Measurements from ENCODE around the gene MEG3. TPM values are rescaled to one million over a fixed set of nuclear protein-coding genes. Genes with fewer than 3 reads are reported as not detected.

Gene MEG3
- 487 TPM for total RNA-seq

DNA sequence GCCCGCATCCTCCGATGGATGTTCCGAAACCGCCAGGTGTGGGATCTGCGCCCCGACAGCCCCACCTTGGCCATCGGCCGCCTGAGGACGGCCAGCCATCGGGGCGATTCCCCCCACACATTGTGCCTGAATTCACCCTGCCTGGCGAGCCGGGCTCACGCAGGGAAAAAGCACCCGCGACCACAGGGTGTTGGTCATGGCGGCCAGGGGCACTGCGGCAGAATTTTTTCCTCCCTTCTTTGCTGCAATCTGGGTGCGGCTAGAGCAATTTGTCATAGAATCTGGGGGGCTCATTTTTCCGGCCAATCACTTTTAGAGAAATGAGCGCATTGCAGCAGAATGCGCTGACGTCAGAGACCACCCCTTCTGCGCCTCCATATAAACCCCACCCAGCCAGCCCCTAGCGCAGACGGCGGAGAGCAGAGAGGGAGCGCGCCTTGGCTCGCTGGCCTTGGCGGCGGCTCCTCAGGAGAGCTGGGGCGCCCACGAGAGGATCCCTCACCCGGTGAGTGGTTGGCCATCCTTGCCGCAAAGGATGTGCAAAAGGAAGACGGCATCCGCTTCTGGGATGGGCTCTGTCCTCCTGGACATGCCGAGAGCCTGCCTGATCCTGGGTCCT, at the start of gene MEG3:
TSS of gene MEG3 (plus strand) at position 406 of the 619 bp plus-strand sequence.

DNA sequence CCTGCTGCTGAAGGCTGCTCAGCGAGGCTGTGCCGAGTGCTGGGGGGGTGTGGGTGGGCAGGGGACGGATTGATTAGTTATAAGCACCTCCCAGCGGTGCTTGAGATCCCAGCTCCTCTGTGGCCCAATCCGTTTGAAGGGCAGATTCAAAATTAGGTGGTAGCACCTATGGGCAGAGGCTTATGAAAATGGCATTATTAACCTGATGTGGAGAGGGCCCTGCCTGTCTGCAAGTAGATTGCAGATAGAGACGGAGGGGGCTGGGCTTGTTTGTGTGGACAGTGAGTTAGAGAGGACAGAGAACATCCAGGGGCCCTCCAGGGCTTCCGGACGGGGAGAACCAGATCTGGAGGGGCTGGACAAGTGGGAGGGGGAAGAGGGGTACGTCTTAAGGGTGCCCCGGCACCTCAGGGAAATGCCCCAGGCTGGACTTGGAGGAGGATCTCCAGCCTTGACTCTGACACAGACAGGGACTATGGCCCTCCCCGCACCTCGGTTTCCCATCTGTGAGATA, 77.8 kb downstream of the MEG3 start, which contains the start of gene RTL1:
TSS of gene RTL1 (minus strand) at position 51 of the 514 bp plus-strand sequence. CDS start 18,934 bp downstream, outside the sequence.

Small RNAs within 50 kb of the gene (small RNA-seq; reads per million reads assigned to genes)
- gene AL117190.3 (not detected), gene MIR127 (not detected), gene MIR136 (not detected), gene MIR2392 (not detected), gene MIR337 (5.0 reads per million, percentile 92 among the genes with 10 or more reads in this experiment), gene MIR431 (not detected), gene MIR432 (not detected), gene MIR433 (not detected), gene MIR493 (9.4 reads per million, percentile 93 among the genes with 10 or more reads in this experiment), gene RF01928 (not detected), gene RF02145 (not detected), gene SNORD112 (8.5 reads per million, percentile 93 among the genes with 10 or more reads in this experiment)

Other genes with a start within 250 kb of the MEG3 start
- gene BEGAIN, start 238.7 kb upstream of the MEG3 start, total RNA-seq = 10.1 TPM
- gene DLK1, start 99.2 kb upstream of the MEG3 start, total RNA-seq = 1.4 TPM
- gene RTL1, start 77.6 kb downstream of the MEG3 start, total RNA-seq = 0.92 TPM

All from diencephalon (tissue), 1 donor.